Activated naive CD4-positive, alpha-beta T cell treated with anti-CD3 and anti-CD28 coated beads for 36 hours (primary cell): ENCODE results near the gene CHST8. TPM values are rescaled to one million over a fixed set of nuclear protein-coding genes. Genes with fewer than 3 reads are reported as not detected.
"Not testable (repeated sequence)": the region's sequence is repeated elsewhere in the genome, so short reads cannot be mapped to it uniquely, and the experiment has no call there.

Experiments used
- CTCF ChIA-PET: fragments of 350-600 bp; sonication (Branson Sonifier 250); formaldehyde crosslinking; loops from one replicate; lab custom pipeline; 2021; ENCODE audit warnings: antibody characterized with exemption; lab: Charles Lee
- DNase-seq: peaks from one replicate; pipeline ENCODE4 v3.0.0-alpha.2; 2020
- H3K27ac Mint-ChIP-seq: one replicate; pipeline ENCODE4 v1.8.0; 2021; ENCODE audit warnings: mild to moderate bottlenecking, mixed read lengths
- H3K27me3 Mint-ChIP-seq: one replicate; pipeline ENCODE4 v1.8.0; 2021; ENCODE audit warnings: low read depth, mixed read lengths
- H3K36me3 Mint-ChIP-seq: one replicate; pipeline ENCODE4 v1.8.0; 2021; ENCODE audit warnings: low read depth, mixed read lengths
- H3K4me1 Mint-ChIP-seq: one replicate; pipeline ENCODE4 v1.8.0; 2021; ENCODE audit warnings: low read depth, mixed read lengths
- H3K4me3 Mint-ChIP-seq: one replicate; pipeline ENCODE4 v1.8.0; 2021; ENCODE audit warnings: mild to moderate bottlenecking, moderate library complexity, mixed read lengths
- H3K9me3 Mint-ChIP-seq: one replicate; pipeline ENCODE4 v1.8.0; 2021; ENCODE audit warnings: mixed read lengths
- intact Hi-C: fragments of 100-400 bp; cut with micrococcal nuclease; formaldehyde crosslinking; loops from one replicate; pipeline ENCODE4 v1.15.1; 2023
- total RNA-seq, 2 experiments: library from RNA; stranded (reverse); gene quantifications; one replicate each; pipeline ENCODE4 v1.2.3, GENCODE V29; 2021

The CHST8 gene
- total RNA-seq, 2 experiments from 2014 or later, result not detected

- H3K4me3 Mint-ChIP-seq, result no peak overlapping the region
- no peak for DNase-seq
- no peaks in the 10 kb centered on the region for H3K9me3 Mint-ChIP-seq
- H3K27me3 Mint-ChIP-seq, result peaks cover 17% of the 10 kb centered on the region
- no peaks in the 10 kb centered on the region for H3K36me3 Mint-ChIP-seq
- intact Hi-C loops, result no loop called here
- no peaks in the 10 kb centered on the region for H3K4me1 Mint-ChIP-seq
- CTCF ChIA-PET, result no interaction called here
- no peak overlapping the region for H3K27ac Mint-ChIP-seq
These were observed 39.6 kb downstream of the CHST8 start for GRCh38 chr19:33661336-33661735.

DNA sequence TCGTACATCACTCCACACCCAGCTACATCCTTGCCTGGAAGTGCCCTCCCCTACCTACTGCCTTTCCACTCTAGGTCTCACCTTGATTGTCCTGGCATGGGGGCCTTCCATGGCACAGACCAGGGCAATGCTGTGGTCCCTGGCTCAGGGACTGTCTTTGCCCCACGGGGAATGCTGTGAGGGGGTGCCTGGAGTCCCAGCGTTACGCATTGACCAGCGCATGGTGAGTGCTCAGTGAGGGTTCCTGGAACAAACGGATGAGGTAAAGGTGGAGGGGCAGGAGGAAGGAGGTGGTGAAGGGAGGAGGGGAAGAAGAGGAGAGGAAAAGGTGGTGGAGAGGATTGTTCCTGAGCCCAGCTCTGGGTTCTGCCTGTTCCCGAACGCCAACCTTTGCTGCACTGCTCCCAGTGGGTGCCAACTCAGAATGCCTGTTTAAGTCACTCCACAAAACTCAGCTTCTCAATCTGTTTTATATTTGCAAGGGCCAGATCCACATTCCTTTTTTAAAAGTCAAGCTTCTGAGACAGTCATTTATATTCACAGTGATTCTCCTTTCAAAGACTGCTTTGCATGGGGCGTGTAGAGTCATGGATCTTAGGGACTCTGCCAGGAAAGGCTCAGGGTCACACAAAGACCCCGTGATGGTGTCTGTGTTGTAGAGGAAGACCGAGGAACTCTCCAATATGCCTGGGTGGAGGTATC lies 40.8 kb downstream of the CHST8 start:
- Mint-ChIP-seq H3K9me3 (no peaks in the 10 kb centered on the region), H3K27ac (no peak overlapping the region), H3K4me3 (no peak overlapping the region), H3K27me3 (peaks cover 17% of the 10 kb centered on the region), H3K36me3 (no peaks in the 10 kb centered on the region), H3K4me1 (no peaks in the 10 kb centered on the region)
- no peak for DNase-seq
- CTCF ChIA-PET, result no interaction called here
- intact Hi-C loops, result no loop called here

DNA sequence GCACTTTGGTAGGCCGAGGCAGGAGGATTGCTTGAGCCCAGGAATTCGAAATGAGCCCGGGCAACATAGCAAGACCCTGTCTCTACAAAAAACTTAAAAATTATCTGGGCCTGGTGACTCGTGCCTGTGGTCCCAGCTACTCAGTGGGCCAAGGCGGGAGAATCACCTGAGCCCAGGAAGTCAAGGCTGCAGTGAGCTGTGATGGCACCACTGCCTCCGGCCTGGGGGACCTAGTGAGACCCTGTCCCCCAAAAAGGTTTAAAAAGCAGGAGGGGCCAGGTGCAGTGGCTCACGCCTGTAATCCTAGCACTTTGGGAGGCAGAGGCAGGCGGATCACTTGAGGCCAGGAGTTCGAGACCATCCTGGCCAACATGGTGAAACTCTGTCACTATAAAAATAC lies 41.6 kb downstream of the CHST8 start:
- H3K4me1 Mint-ChIP-seq, DNase-seq, intact Hi-C loops, CTCF ChIA-PET, H3K9me3 Mint-ChIP-seq, H3K27ac Mint-ChIP-seq, H3K4me3 Mint-ChIP-seq, H3K36me3 Mint-ChIP-seq: not testable (repeated sequence)
- H3K27me3 Mint-ChIP-seq, result peaks cover 17% of the 10 kb centered on the region

DNA sequence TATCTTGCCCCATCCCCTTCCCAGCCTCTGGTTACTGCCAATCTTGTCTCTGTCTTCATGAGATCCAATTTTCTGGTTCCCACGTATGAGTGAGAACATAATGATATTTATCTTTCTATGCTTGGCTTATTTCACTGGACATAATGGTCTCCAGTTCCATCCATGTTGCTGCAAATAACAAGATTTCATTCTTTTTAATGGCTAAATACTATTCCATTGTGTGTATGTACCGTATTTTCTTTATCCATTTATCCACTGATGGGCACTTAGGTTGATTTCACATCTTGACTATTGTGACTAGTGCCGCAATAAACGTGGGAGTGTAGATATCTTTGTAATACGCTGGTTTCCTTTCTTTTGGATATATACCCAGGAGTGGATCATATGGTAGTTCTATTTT lies 43.0 kb downstream of the CHST8 start:
- no peaks in the 10 kb centered on the region for H3K36me3 Mint-ChIP-seq
- peaks cover 13% of the 10 kb centered on the region for H3K27me3 Mint-ChIP-seq
- CTCF ChIA-PET, result no interaction called here
- DNase-seq, result no peak
- no peaks in the 10 kb centered on the region for H3K9me3 Mint-ChIP-seq
- H3K27ac Mint-ChIP-seq, result no peak overlapping the region
- no peak overlapping the region for H3K4me3 Mint-ChIP-seq
- H3K4me1 Mint-ChIP-seq, result no peaks in the 10 kb centered on the region
- intact Hi-C loops, result no loop called here

DNA sequence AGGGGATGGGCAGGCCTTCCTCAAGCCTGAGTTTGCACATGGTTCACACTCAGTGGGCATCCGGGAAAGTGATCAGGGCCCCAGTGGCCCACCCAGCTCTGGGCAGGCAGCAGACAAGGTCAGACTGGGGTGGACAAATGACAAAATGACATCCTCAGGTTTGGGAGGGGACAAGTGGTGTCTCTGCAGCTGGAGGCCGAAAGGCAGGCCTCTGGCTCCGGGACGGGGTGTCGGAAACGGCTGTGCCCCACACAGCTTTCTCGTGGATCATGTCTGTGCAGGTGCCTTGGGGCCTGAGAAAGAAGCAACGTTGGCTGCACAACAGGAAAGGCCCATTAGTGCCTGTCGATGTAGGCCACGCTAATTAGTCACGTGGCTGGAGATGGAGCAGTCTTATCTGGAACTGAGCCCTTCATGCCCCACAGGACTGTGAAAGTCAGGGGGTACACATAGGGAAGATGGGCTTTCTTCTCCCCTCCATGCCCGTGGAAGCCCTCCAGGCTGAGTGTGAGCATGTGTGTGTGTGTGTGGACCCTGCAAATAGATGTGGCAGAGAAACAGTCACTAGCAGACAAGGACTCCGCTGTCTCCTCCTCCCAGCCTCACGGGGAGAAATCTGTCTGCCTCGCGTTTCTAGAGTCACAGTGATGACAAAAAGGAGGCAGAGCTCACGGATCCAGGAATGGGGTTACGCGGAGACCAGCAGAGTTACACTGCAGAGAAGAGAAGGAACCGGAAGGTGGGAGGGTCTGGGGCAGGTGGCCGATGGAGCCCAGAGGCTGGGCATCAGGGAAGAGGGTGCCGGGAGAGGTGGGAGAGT lies 44.2 kb downstream of the CHST8 start:
- DNase-seq, result no peak
- intact Hi-C loops, result no loop called here
- Mint-ChIP-seq H3K27ac (no peak overlapping the region), H3K9me3 (no peaks in the 10 kb centered on the region), H3K27me3 (peaks cover 6% of the 10 kb centered on the region), H3K36me3 (no peaks in the 10 kb centered on the region), H3K4me3 (no peak overlapping the region), H3K4me1 (no peaks in the 10 kb centered on the region)
- CTCF ChIA-PET, result interaction anchor here (0.6 kb wide), 1 partner anchor 61 kb away, joined by 4 read pairs; no protein-coding TSS in a partner anchor

- Mint-ChIP-seq H3K9me3 (no peaks in the 10 kb centered on the region), H3K27me3 (peaks cover 3% of the 10 kb centered on the region), H3K27ac (no peak overlapping the region), H3K36me3 (no peaks in the 10 kb centered on the region), H3K4me1 (no peaks in the 10 kb centered on the region), H3K4me3 (no peak overlapping the region)
- intact Hi-C loops, result no loop called here
- no peak for DNase-seq
- CTCF ChIA-PET, result no interaction called here
These were observed 45.4 kb downstream of the CHST8 start for GRCh38 chr19:33667141-33667650.

- peaks cover 4% of the 10 kb centered on the region for H3K27me3 Mint-ChIP-seq
- no peaks in the 10 kb centered on the region for H3K36me3 Mint-ChIP-seq
- CTCF ChIA-PET, result no interaction called here
- no peaks in the 10 kb centered on the region for H3K9me3 Mint-ChIP-seq
- no peaks in the 10 kb centered on the region for H3K4me1 Mint-ChIP-seq
- no peak overlapping the region for H3K27ac Mint-ChIP-seq
- no peak overlapping the region for H3K4me3 Mint-ChIP-seq
- DNase-seq, result no peak
- intact Hi-C loops, result no loop called here
These were observed 46.1 kb downstream of the CHST8 start for GRCh38 chr19:33667881-33668280.

GRCh38 chr19:33668968-33669367 lies 47.2 kb downstream of the CHST8 start:
- intact Hi-C loops, result no loop called here
- Mint-ChIP-seq H3K4me3 (no peak overlapping the region), H3K27me3 (peaks cover 4% of the 10 kb centered on the region), H3K36me3 (no peaks in the 10 kb centered on the region), H3K4me1 (no peaks in the 10 kb centered on the region), H3K27ac (no peak overlapping the region), H3K9me3 (no peaks in the 10 kb centered on the region)
- DNase-seq, result no peak
- CTCF ChIA-PET, result no interaction called here

GRCh38 chr19:33669376-33669775 lies 47.6 kb downstream of the CHST8 start:
- CTCF ChIA-PET, result no interaction called here
- Mint-ChIP-seq H3K4me1 (no peaks in the 10 kb centered on the region), H3K4me3 (no peak overlapping the region), H3K9me3 (no peaks in the 10 kb centered on the region), H3K36me3 (no peaks in the 10 kb centered on the region), H3K27me3 (peaks cover 4% of the 10 kb centered on the region), H3K27ac (no peak overlapping the region)
- intact Hi-C loops, result no loop called here
- no peak for DNase-seq

DNA sequence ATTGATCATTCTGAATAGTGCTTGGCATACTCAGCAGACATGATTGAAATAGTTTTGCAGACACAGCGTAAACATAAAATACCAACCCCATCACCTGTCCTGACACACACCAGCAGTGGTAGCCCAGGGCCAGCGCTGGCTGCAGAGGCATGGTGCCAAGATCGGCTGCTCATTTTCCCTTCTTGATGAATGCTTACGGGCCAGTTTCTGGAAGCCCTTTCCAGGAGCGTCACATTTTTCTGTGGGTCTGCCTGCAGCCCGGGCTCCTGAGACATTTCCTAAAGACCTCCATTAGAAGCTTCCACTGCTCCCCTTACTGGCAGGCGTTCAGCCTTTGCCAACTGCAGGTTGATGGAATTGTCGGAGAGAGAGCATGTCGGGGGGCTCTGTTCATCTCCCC lies 48.6 kb downstream of the CHST8 start:
- no peak overlapping the region for H3K27ac Mint-ChIP-seq
- H3K36me3 Mint-ChIP-seq, result no peaks in the 10 kb centered on the region
- no peak for DNase-seq
- no peaks in the 10 kb centered on the region for H3K4me1 Mint-ChIP-seq
- CTCF ChIA-PET, result no interaction called here
- no peaks in the 10 kb centered on the region for H3K9me3 Mint-ChIP-seq
- H3K27me3 Mint-ChIP-seq, result peaks cover 6% of the 10 kb centered on the region
- no peak overlapping the region for H3K4me3 Mint-ChIP-seq
- intact Hi-C loops, result no loop called here

GRCh38 chr19:33671211-33671610 lies 49.5 kb downstream of the CHST8 start:
- no peak for DNase-seq
- intact Hi-C loops, result no loop called here
- Mint-ChIP-seq H3K9me3 (no peaks in the 10 kb centered on the region), H3K36me3 (no peaks in the 10 kb centered on the region), H3K4me1 (no peaks in the 10 kb centered on the region), H3K4me3 (no peak overlapping the region), H3K27ac (no peak overlapping the region), H3K27me3 (peaks cover 6% of the 10 kb centered on the region)
- CTCF ChIA-PET, result no interaction called here

- Mint-ChIP-seq H3K36me3 (no peaks in the 10 kb centered on the region), H3K27me3 (peaks cover 9% of the 10 kb centered on the region), H3K4me1 (no peaks in the 10 kb centered on the region), H3K27ac (no peak overlapping the region), H3K9me3 (no peaks in the 10 kb centered on the region), H3K4me3 (no peak overlapping the region)
- DNase-seq, result no peak
- CTCF ChIA-PET, result no interaction called here
- intact Hi-C loops, result no loop called here
These were observed 51.6 kb downstream of the CHST8 start for GRCh38 chr19:33673258-33673875.
